ENCODE measurements around the gene FLYWCH2. TPM values are rescaled to one million over a fixed set of nuclear protein-coding genes. Genes with fewer than 3 reads are reported as not detected.

The FLYWCH2 gene
- total and polyA plus RNA-seq, 2 of the 13 experiments (the other 11 are each of a cell fraction or from before 2014, with no cell fraction given): 16.9 to 19.8 TPM

GRCh38 chr16:2881783-2882649, 999 bp upstream of the FLYWCH2 start (continued):
- TF ChIP-seq PAX8 (CRISPR knock-in tag; IDR thresholded peaks at IDR 0.05; ENCODE audit: borderline replicate concordance): no peak
- TF ChIP-seq RFXAP (CRISPR knock-in tag; IDR thresholded peaks at IDR 0.05; ENCODE audit: borderline replicate concordance): no peak
- TF ChIP-seq ELF3 (CRISPR knock-in tag; IDR thresholded peaks at IDR 0.05): no peak
- TF ChIP-seq SNAPC4 (CRISPR knock-in tag; IDR thresholded peaks at IDR 0.05): no peak
- no peak for TF ChIP-seq ZNF710 (CRISPR knock-in tag; IDR thresholded peaks at IDR 0.05; ENCODE audit: borderline replicate concordance)
- no peak for TF ChIP-seq ZNF672 (CRISPR knock-in tag; IDR thresholded peaks at IDR 0.05)
- TF ChIP-seq ZNF33A (CRISPR knock-in tag; IDR thresholded peaks at IDR 0.05; ENCODE audit: borderline replicate concordance): no peak
- TF ChIP-seq SALL1 (CRISPR knock-in tag; IDR thresholded peaks at IDR 0.05): peak; percentile 10; the same call in 1 of the 2 replicates
- 0 out of 2 replicates have a peak, but pooled peaks have one; percentile 3 for TF ChIP-seq ZNF574 (CRISPR knock-in tag; IDR thresholded peaks at IDR 0.05)
- no peak for TF ChIP-seq ZNF597 (CRISPR knock-in tag; IDR thresholded peaks at IDR 0.05)
- TF ChIP-seq MYC (CRISPR knock-in tag; IDR thresholded peaks at IDR 0.05; ENCODE audit: borderline replicate concordance): peak; percentile 28; the same call in 1 of the 2 replicates
- TF ChIP-seq ELF4 (CRISPR knock-in tag; IDR thresholded peaks at IDR 0.05; ENCODE audit: borderline replicate concordance): no peak
- TF ChIP-seq PATZ1 (CRISPR knock-in tag; IDR thresholded peaks at IDR 0.05): peak; percentile 58; the same call in 1 of the 2 replicates
- peak; percentile 19 for TF ChIP-seq IKZF4 (CRISPR knock-in tag; IDR thresholded peaks at IDR 0.05; ENCODE audit: borderline replicate concordance, low read depth, not compliant biosample characterization)

Measured in HepG2 (cell line).